GM12865 (cell line): Measurements from ENCODE around the gene RNF223.

Experiments used
- DNase-seq: peaks from one replicate; pipeline ENCODE4 v3.0.0; 2010; ENCODE audit warnings: low read depth
- H3K4me3 ChIP-seq: 2 replicates; pipeline ENCODE4 v1.5.1; 2011; ENCODE audit warnings: mild to moderate bottlenecking, low read depth, low read length, control low read depth
- TF ChIP-seq, protein P1 (sequence below): IDR thresholded peaks from 2 replicates; pipeline ENCODE4 v1.5.1; 2011; ENCODE audit warnings: low read length, control low read depth, low read depth, inconsistent platforms; ENCODE audit not compliant: insufficient read depth; ENCODE audit errors: missing control alignments

RNF223 gene

GRCh38 chr1:1026599-1027413, 47.3 kb downstream of the RNF223 start:
- TF ChIP-seq, protein P1, sequence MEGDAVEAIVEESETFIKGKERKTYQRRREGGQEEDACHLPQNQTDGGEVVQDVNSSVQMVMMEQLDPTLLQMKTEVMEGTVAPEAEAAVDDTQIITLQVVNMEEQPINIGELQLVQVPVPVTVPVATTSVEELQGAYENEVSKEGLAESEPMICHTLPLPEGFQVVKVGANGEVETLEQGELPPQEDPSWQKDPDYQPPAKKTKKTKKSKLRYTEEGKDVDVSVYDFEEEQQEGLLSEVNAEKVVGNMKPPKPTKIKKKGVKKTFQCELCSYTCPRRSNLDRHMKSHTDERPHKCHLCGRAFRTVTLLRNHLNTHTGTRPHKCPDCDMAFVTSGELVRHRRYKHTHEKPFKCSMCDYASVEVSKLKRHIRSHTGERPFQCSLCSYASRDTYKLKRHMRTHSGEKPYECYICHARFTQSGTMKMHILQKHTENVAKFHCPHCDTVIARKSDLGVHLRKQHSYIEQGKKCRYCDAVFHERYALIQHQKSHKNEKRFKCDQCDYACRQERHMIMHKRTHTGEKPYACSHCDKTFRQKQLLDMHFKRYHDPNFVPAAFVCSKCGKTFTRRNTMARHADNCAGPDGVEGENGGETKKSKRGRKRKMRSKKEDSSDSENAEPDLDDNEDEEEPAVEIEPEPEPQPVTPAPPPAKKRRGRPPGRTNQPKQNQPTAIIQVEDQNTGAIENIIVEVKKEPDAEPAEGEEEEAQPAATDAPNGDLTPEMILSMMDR: no peak
- no peak for DNase-seq

GRCh38 chr1:1025730-1026129, 48.4 kb downstream of the RNF223 start:
- TF ChIP-seq, protein P1: no peak
- no peak overlapping the region for H3K4me3 ChIP-seq
- DNase-seq: no peak

More at GRCh38 chr1:1026599-1027413, 47.3 kb downstream of the RNF223 start:
- no peak overlapping the region for H3K4me3 ChIP-seq

DNA sequence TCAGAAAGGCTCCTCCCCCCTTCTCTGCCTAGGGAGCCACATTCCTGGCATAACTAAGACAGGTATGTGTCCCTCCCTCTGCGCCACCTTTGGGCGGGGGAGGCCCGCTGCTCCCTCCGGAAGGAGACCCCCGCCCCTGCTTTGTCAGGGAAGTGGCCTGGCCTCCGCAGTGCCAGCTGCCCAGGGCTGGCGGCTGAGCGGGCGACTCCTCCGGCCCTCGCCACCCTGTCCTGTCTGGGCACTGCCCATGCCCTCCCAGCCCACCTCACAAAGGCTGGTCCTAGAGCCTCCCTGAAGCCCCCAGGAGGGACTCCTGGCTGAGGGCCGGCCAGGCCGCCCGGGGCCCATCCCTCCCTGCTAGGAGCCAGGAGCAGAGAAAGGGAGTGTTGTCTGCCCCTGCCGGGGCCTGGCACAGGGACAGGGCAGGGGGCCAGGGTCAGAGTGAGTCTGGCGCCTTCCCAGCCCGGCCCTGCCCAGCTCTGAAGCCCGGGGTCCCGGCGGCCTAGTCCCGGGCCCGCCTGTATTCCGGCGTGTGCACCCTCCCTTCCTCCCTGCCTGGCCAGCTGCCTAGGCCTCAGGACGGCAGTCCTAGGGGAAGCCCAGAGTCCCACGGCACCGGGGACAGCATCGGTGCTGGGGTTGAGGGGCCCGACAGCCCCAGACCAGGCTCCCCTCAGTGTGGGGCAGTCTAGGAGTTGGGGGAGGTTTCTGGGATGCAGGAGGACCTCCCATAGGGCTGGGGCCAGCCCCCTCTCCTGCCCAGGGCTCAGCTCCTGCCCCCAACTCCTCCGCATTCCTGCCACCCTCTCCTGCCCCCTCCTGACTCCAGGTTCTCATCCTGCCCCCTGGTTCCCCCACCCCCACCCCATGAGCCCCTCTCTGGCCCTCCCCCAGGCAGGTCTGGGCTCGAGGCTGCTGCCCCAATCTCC, 49.1 kb downstream of the RNF223 start:
- DNase-seq: no peak
- H3K4me3 ChIP-seq: no peak overlapping the region
- TF ChIP-seq, protein P1: no peak

- no peak for DNase-seq
- TF ChIP-seq, protein P1: no peak
- no peak overlapping the region for H3K4me3 ChIP-seq
Measured at GRCh38 chr1:1024149-1024770, 49.8 kb downstream of the RNF223 start.

DNA sequence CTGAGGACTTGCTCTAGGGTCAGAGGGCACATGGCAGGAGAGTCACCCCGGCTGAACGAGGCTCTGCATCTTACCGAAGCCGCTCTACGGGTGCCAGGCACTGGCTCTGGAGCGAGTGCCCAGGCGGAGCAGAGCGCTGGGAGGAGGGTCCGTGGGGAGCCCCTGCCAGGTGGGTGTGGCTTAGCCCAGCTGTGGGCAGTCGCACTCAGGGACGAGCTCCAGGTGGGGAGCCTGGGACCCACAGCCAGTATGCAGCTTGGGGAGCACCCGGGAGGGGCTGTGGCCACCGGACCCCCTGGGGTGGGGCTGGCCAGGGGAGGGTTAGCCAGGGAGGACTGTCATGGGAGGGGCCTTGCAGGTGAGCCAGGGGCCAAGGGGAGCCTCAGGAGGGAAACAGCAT, 50.4 kb downstream of the RNF223 start:
- H3K4me3 ChIP-seq: no peak overlapping the region
- TF ChIP-seq, protein P1: no peak
- no peak for DNase-seq

- DNase-seq: no peak
- TF ChIP-seq, protein P1: no peak
- no peak overlapping the region for H3K4me3 ChIP-seq
Measured at GRCh38 chr1:1022302-1023009, 51.6 kb downstream of the RNF223 start.
